HG03565 (cell line): Measurements from ENCODE around the gene FAM169A.
"Not testable (repeated sequence)": the region's sequence is repeated elsewhere in the genome, so short reads cannot be mapped to it uniquely, and the experiment has no call there.

ENCODE experiments used
- ATAC-seq: cut with Tn5 transposase; IDR thresholded peaks from one replicate; pipeline ENCODE4 v1.9.1; 2021; ENCODE audit warnings: mild to moderate bottlenecking, moderate library complexity; ENCODE audit not compliant: unreplicated experiment

Gene FAM169A

GRCh38 chr5:74870299-74871067 lies 4.3 kb upstream of the FAM169A start:
- no peak for ATAC-seq

GRCh38 chr5:74869414-74869813 lies 3.2 kb upstream of the FAM169A start:
- ATAC-seq = not testable (repeated sequence)

GRCh38 chr5:74866596-74867162 lies 492 bp upstream of the FAM169A start:
- no peak for ATAC-seq

- no peak for ATAC-seq
Measured at GRCh38 chr5:74865256-74865803, 857 bp downstream of the FAM169A start.

GRCh38 chr5:74864823-74865222 lies 1.4 kb downstream of the FAM169A start:
- no peak for ATAC-seq

GRCh38 chr5:74863726-74864125 lies 2.5 kb downstream of the FAM169A start:
- ATAC-seq = no peak

GRCh38 chr5:74862221-74862620 lies 4.0 kb downstream of the FAM169A start:
- ATAC-seq = no peak

GRCh38 chr5:74856975-74857374 lies 9.2 kb downstream of the FAM169A start:
- ATAC-seq = not testable (repeated sequence)

- no peak for ATAC-seq
Measured at GRCh38 chr5:74853256-74853655, 12.9 kb downstream of the FAM169A start.

GRCh38 chr5:74851684-74852353 lies 14.4 kb downstream of the FAM169A start:
- ATAC-seq = no peak

- ATAC-seq = no peak
Measured at GRCh38 chr5:74850789-74851425, 15.3 kb downstream of the FAM169A start.

- no peak for ATAC-seq
Measured at GRCh38 chr5:74850030-74850429, 16.2 kb downstream of the FAM169A start.

GRCh38 chr5:74848553-74849025 lies 17.6 kb downstream of the FAM169A start:
- ATAC-seq = no peak

- no peak for ATAC-seq
Measured at GRCh38 chr5:74839229-74839628, 27.0 kb downstream of the FAM169A start.

- no peak for ATAC-seq
Measured at GRCh38 chr5:74838262-74838661, 27.9 kb downstream of the FAM169A start.

- no peak for ATAC-seq
Measured at GRCh38 chr5:74837115-74837514, 29.1 kb downstream of the FAM169A start.

- no peak for ATAC-seq
Measured at GRCh38 chr5:74833537-74834266, 32.5 kb downstream of the FAM169A start.

GRCh38 chr5:74829413-74829812 lies 36.8 kb downstream of the FAM169A start:
- no peak for ATAC-seq

GRCh38 chr5:74822288-74822687 lies 43.9 kb downstream of the FAM169A start:
- ATAC-seq = no peak

- no peak for ATAC-seq
Measured at GRCh38 chr5:74816875-74817274, 49.3 kb downstream of the FAM169A start.
